Transverse colon (tissue), 4 donors: ENCODE results near the gene NOX4. TPM values are rescaled to one million over a fixed set of nuclear protein-coding genes. Genes with fewer than 3 reads are reported as not detected.

Experiments used
- DNase-seq: peaks from one replicate; pipeline ENCODE4 v3.0.0-alpha.2; 2019
- H3K27ac ChIP-seq, 4 donors: fragments of 200-600 bp; sonication (generic); 2 replicates each; pipeline ENCODE4 v1.5.1; 2016 to 2018; ENCODE audit warnings: inconsistent platforms in 4 of 4
- H3K27me3 ChIP-seq: fragments of 200-600 bp; sonication (generic); 2 replicates; pipeline ENCODE4 v1.5.1; 2017; ENCODE audit warnings: inconsistent platforms
- H3K36me3 ChIP-seq, 4 donors: fragments of 200-600 bp; sonication (generic); 2 replicates each; pipeline ENCODE4 v1.5.1; 2017 to 2019; ENCODE audit warnings: inconsistent platforms in 4 of 4
- H3K4me1 ChIP-seq, 4 donors: fragments of 200-600 bp; sonication (generic); 2 replicates each; pipeline ENCODE4 v1.5.1; 2017 to 2020; ENCODE audit warnings: inconsistent platforms in 4 of 4
- H3K4me3 ChIP-seq, 4 donors: fragments of 200-600 bp; sonication (generic); 1 replicate in 1 of 4; 2 replicates in 3 of 4; pipeline versions ENCODE4 v1.5.1 to v1.6.1; 2017 to 2019; ENCODE audit warnings: inconsistent platforms in 4 of 4
- H3K9me3 ChIP-seq, 2 donors: fragments of 200-600 bp; sonication (generic); 2 replicates each; pipeline ENCODE4 v1.5.1; 2017 to 2019; ENCODE audit warnings: inconsistent platforms in 2 of 2
- CTCF ChIP-seq, 5 experiments: fragments of 200-600 bp in 3 of 5; fragments of 450-650 bp in 2 of 5; sonication (generic) in 3 of 5; IDR thresholded peaks; 1 replicate in 2 of 5; 2 replicates in 3 of 5; pipeline ENCODE4 v1.5.1; 2016 to 2017; ENCODE audit warnings: antibody characterized with exemption in 5 of 5, inconsistent platforms in 3 of 5, mild to moderate bottlenecking in 2 of 5, moderate library complexity in 1 of 5
- EP300 ChIP-seq: sonication (generic); formaldehyde crosslinking; IDR thresholded peaks from one replicate; pipeline ENCODE4 v1.6.1; 2017; ENCODE audit warnings: antibody characterized with exemption, low read depth
- POLR2A ChIP-seq: fragments of 450-650 bp; IDR thresholded peaks from one replicate; pipeline ENCODE4 v1.6.1; 2016; ENCODE audit warnings: antibody characterized with exemption, mild to moderate bottlenecking, moderate library complexity
- POLR2AphosphoS5 ChIP-seq, 3 donors: sonication (generic); formaldehyde crosslinking; IDR thresholded peaks; one replicate each; pipeline ENCODE4 v1.6.1; 2016; ENCODE audit warnings: antibody characterized with exemption in 3 of 3
- WGBS, 2 donors: methylation state at CpG; one replicate each; pipeline ENCODE4 v1.1.5; 2018; ENCODE audit warnings: low coverage in 1 of 2; 5-methylcytosine and 5-hydroxymethylcytosine counted together
- in situ Hi-C, 4 donors: fragments of 200-750 bp; cut with MboI; loops; one replicate each; pipeline versions ENCODE4 v1.15.0 to v1.15.1; 2017; ENCODE audit warnings: low sequenced_read_pairs in 3 of 4, low pct_ligation_motif_present in 1 of 4, low pct_unique_long_range_greater_than_20kb in 1 of 4
- intact Hi-C: fragments of 100-400 bp; cut with DNase I; formaldehyde crosslinking; loops from one replicate; pipeline ENCODE4 v1.15.1; 2023; ENCODE audit warnings: low total_unique reads
- total RNA-seq, 4 donors: library from RNA; depleted of rRNA; stranded (reverse); fragments of >200 nt; gene quantifications; one replicate each; pipeline ENCODE4 v1.1.0, GENCODE V29; 2016

Gene NOX4
- total RNA-seq, 4 donors from 2014 or later = 2.6 to 3.0 (median 2.9) TPM; not detected in 1

GRCh38 chr11:89275966-89276365, 215.2 kb downstream of the NOX4 start:
- Histone ChIP-seq H3K9me3 (no peaks in the 10 kb centered on the region), H3K27me3 (no peaks in the 10 kb centered on the region), H3K4me3 (no peak overlapping the region), H3K4me1 (peaks cover 3 to 25% (median 11%) of the 10 kb centered on the region in 4 donors), H3K27ac (no peak overlapping the region), H3K36me3 (no peaks in the 10 kb centered on the region)
- no peak for TF ChIP-seq POLR2A
- no peak for TF ChIP-seq CTCF (IDR thresholded peaks at IDR 0.05)
- TF ChIP-seq EP300 = no peak
- no peak for TF ChIP-seq POLR2AphosphoS5 (IDR thresholded peaks at IDR 0.05)
- in situ Hi-C loops = no loop called here
- 59 to 71% methylated on average over 1 of the region's 1 CpG for WGBS, 2 donors
- DNase-seq = no peak
- intact Hi-C loops = no loop called here

Other genes with a start within 250 kb of the NOX4 start
- gene TRIM77, start 218.9 kb upstream of the NOX4 start, total RNA-seq = not detected